ENCODE results near the gene IL2RA. TPM values are rescaled to one million over a fixed set of nuclear protein-coding genes. Genes with fewer than 3 reads are reported as not detected.

The IL2RA gene
- total and polyA plus RNA-seq, 2 donors (not counting 3 experiments of a cell fraction or from before 2014, with no cell fraction given) = not detected

GRCh38 chr10:5985029-5985428 is 77.1 kb downstream of the IL2RA start:
- Histone ChIP-seq H3K27me3 (ENCODE audit: control insufficient read depth in 2 of 2, insufficient read depth in 2 of 2, low read length in 2 of 2) (peaks cover 3 to 11% of the 10 kb centered on the region in 2 experiments), H3K27ac (ENCODE audit: insufficient read depth, low read depth, low read length) (no peak overlapping the region), H3K4me3 (replicated peaks in 1 of 3; ENCODE audit: insufficient read depth in 1 of 3, low read depth in 1 of 3, low read length in 3 of 3) (no peak overlapping the region), H3K79me2 (ENCODE audit: control insufficient read depth, insufficient read depth, low read length) (no peaks in the 10 kb centered on the region), H2AFZ (ENCODE audit: low read depth, low read length) (no peak overlapping the region), H3K9me3 (replicated peaks; ENCODE audit: control insufficient read depth, insufficient read depth, low read length) (no peaks in the 10 kb centered on the region), H4K20me1 (replicated peaks; ENCODE audit: control insufficient read depth, extremely low read depth, insufficient read depth, low read length) (no peaks in the 10 kb centered on the region), H3K9ac (replicated peaks; ENCODE audit: extremely low read depth, insufficient read depth, low read length) (no peak overlapping the region), H3K4me1 (ENCODE audit: control insufficient read depth, extremely low read depth, insufficient read depth, low read length) (no peaks in the 10 kb centered on the region), H3K36me3 (ENCODE audit: control insufficient read depth in 2 of 2, extremely low read depth in 1 of 2, insufficient read depth in 2 of 2, low read length in 2 of 2) (no peaks in the 10 kb centered on the region), H3K4me2 (ENCODE audit: insufficient read depth, low read length) (no peak overlapping the region), H3K9me1 (replicated peaks; ENCODE audit: control insufficient read depth, extremely low read depth, insufficient read depth, low read length) (no peaks in the 10 kb centered on the region)
- ChIA-PET CTCF (no interaction called here), POLR2A (no interaction called here)
- dilution Hi-C loops (cut with MboI; ENCODE audit: extremely low pct_ligation_motif_present, low sequenced_read_pairs) (no loop called here), intact Hi-C loops (cut with micrococcal nuclease) (no loop called here)
- FAIRE-seq (no peak), DNase-seq (ENCODE audit: low read depth, low spot score) (no peak)
- no TSS peak for BruUV-seq (replicated peaks)
- TF ChIP-seq, protein P1, sequence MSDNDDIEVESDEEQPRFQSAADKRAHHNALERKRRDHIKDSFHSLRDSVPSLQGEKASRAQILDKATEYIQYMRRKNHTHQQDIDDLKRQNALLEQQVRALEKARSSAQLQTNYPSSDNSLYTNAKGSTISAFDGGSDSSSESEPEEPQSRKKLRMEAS (IDR thresholded peaks at IDR 0.05; ENCODE audit: insufficient read depth, insufficient read length) = no peak
- TF ChIP-seq EZH2 (IDR thresholded peaks at IDR 0.05; ENCODE audit: borderline replicate concordance, low read depth, low read length, severe bottlenecking) (no peak), POLR2A (IDR thresholded peaks at IDR 0.05; ENCODE audit: low read depth, low read length) (no peak), CTCF (IDR thresholded peaks at IDR 0.05; ENCODE audit: extremely low read depth in 1 of 2, insufficient read depth in 1 of 2, low read depth in 1 of 2, low read length in 2 of 2) (no peak), JUN (IDR thresholded peaks at IDR 0.05; ENCODE audit: borderline replicate concordance, insufficient read depth, insufficient read length, low read depth) (no peak), POLR2AphosphoS5 (IDR thresholded peaks at IDR 0.05; ENCODE audit: insufficient read depth, low read depth, low read length) (no peak)

GRCh38 chr10:5983774-5984173 is 78.4 kb downstream of the IL2RA start:
- H3K4me1 ChIP-seq (ENCODE audit: control insufficient read depth, extremely low read depth, insufficient read depth, low read length) = no peaks in the 10 kb centered on the region
- H3K79me2 ChIP-seq (ENCODE audit: control insufficient read depth, insufficient read depth, low read length) = no peaks in the 10 kb centered on the region
- peaks cover 3 to 11% of the 10 kb centered on the region in 2 experiments for H3K27me3 ChIP-seq (ENCODE audit: control insufficient read depth in 2 of 2, insufficient read depth in 2 of 2, low read length in 2 of 2)
- H3K36me3 ChIP-seq (ENCODE audit: control insufficient read depth in 2 of 2, extremely low read depth in 1 of 2, insufficient read depth in 2 of 2, low read length in 2 of 2) = no peaks in the 10 kb centered on the region
- TF ChIP-seq GATA2 (IDR thresholded peaks at IDR 0.05; ENCODE audit: insufficient read depth, insufficient read length, low read depth, low read length) (no peak), CTCF (IDR thresholded peaks at IDR 0.05; ENCODE audit: extremely low read depth in 1 of 2, insufficient read depth in 1 of 2, low read depth in 1 of 2, low read length in 2 of 2) (no peak), JUN (IDR thresholded peaks at IDR 0.05; ENCODE audit: borderline replicate concordance, insufficient read depth, insufficient read length, low read depth) (no peak), POLR2A (IDR thresholded peaks at IDR 0.05; ENCODE audit: low read depth, low read length) (no peak), MYC (IDR thresholded peaks at IDR 0.05; ENCODE audit: low read depth, low read length) (no peak), POLR2AphosphoS5 (IDR thresholded peaks at IDR 0.05; ENCODE audit: insufficient read depth, low read depth, low read length) (no peak), EZH2 (IDR thresholded peaks at IDR 0.05; ENCODE audit: borderline replicate concordance, low read depth, low read length, severe bottlenecking) (no peak), FOS (IDR thresholded peaks at IDR 0.05; ENCODE audit: borderline replicate concordance, insufficient read depth, low read length) (no peak)
- TF ChIP-seq, protein P1 (IDR thresholded peaks at IDR 0.05; ENCODE audit: insufficient read depth, insufficient read length) = no peak
- BruUV-seq (replicated peaks) = no TSS peak
- no peaks in the 10 kb centered on the region for H3K9me3 ChIP-seq (replicated peaks; ENCODE audit: control insufficient read depth, insufficient read depth, low read length)
- no peak for FAIRE-seq
- no peaks in the 10 kb centered on the region for H4K20me1 ChIP-seq (replicated peaks; ENCODE audit: control insufficient read depth, extremely low read depth, insufficient read depth, low read length)
- dilution Hi-C loops (cut with MboI; ENCODE audit: extremely low pct_ligation_motif_present, low sequenced_read_pairs) (no loop called here), intact Hi-C loops (cut with micrococcal nuclease) (no loop called here)
- H3K4me3 ChIP-seq (replicated peaks in 1 of 3; ENCODE audit: insufficient read depth in 1 of 3, low read depth in 1 of 3, low read length in 3 of 3) = no peak overlapping the region
- no peak overlapping the region for H3K4me2 ChIP-seq (ENCODE audit: insufficient read depth, low read length)
- POLR2A ChIA-PET = no interaction called here
- no peak overlapping the region for H3K27ac ChIP-seq (ENCODE audit: insufficient read depth, low read depth, low read length)
- DNase-seq (ENCODE audit: low read depth, low spot score) = no peak
- no peak overlapping the region for H2AFZ ChIP-seq (ENCODE audit: low read depth, low read length)
- no peak overlapping the region for H3K9ac ChIP-seq (replicated peaks; ENCODE audit: extremely low read depth, insufficient read depth, low read length)
- CTCF ChIA-PET = no interaction called here
- H3K9me1 ChIP-seq (replicated peaks; ENCODE audit: control insufficient read depth, extremely low read depth, insufficient read depth, low read length) = no peaks in the 10 kb centered on the region

Data from endothelial cell of umbilical vein (primary cell).